GM23338 (cell line): ENCODE data around the gene DCUN1D4. TPM values are rescaled to one million over a fixed set of nuclear protein-coding genes. Genes with fewer than 3 reads are reported as not detected.

Experiments used
- ATAC-seq: fragments of 200-7000 bp; cut with Tn5 transposase; 3 replicates; pipeline ENCODE4 v1.9.1; 2020
- DNase-seq: peaks from one replicate; pipeline ENCODE4 v3.0.0-alpha.2; 2015; ENCODE audit warnings: low spot score
- H2AFZ ChIP-seq: fragments of 200-600 bp; sonication (generic); 2 replicates; pipeline ENCODE4 v1.8.0; 2016; ENCODE audit warnings: antibody characterized with exemption, mild to moderate bottlenecking, moderate library complexity
- H3F3A ChIP-seq: fragments of 200-600 bp; sonication (generic); replicated peaks from 2 replicates; pipeline ENCODE4 v1.8.0; 2017; ENCODE audit warnings: antibody characterized with exemption, mixed run types, low read depth
- H3K27ac ChIP-seq: fragments of 200-600 bp; sonication (generic); 2 replicates; pipeline ENCODE4 v1.6.1; 2016; ENCODE audit warnings: low read depth
- H3K27me3 ChIP-seq: fragments of 200-600 bp; sonication (generic); 2 replicates; pipeline ENCODE4 v1.8.0; 2016; ENCODE audit warnings: mild to moderate bottlenecking, mixed run types, moderate library complexity; ENCODE audit not compliant: insufficient read depth
- H3K36me3 ChIP-seq: fragments of 200-600 bp; sonication (generic); 2 replicates; pipeline ENCODE4 v1.8.0; 2016; ENCODE audit warnings: mild to moderate bottlenecking; ENCODE audit not compliant: insufficient read depth
- H3K4me1 ChIP-seq: fragments of 200-600 bp; sonication (generic); 2 replicates; pipeline ENCODE4 v1.8.0; 2016; ENCODE audit warnings: mild to moderate bottlenecking, moderate library complexity; ENCODE audit not compliant: insufficient read depth
- H3K4me2 ChIP-seq: fragments of 200-600 bp; sonication (generic); 2 replicates; pipeline ENCODE4 v1.7.1; 2017; ENCODE audit warnings: mixed run types
- H3K4me3 ChIP-seq: fragments of 200-600 bp; sonication (generic); 2 replicates; pipeline ENCODE4 v1.6.1; 2016; ENCODE audit warnings: mixed run types
- H3K79me2 ChIP-seq: fragments of 200-600 bp; sonication (generic); replicated peaks from 2 replicates; pipeline ENCODE4 v1.8.0; 2017; ENCODE audit warnings: mild to moderate bottlenecking; ENCODE audit not compliant: insufficient read depth
- H3K9me2 ChIP-seq: fragments of 200-600 bp; sonication (generic); 2 replicates; pipeline ENCODE4 v1.8.0; 2017; ENCODE audit not compliant: insufficient read depth
- H4K20me1 ChIP-seq: fragments of 200-600 bp; sonication (generic); replicated peaks from 2 replicates; pipeline ENCODE4 v1.8.0; 2017; ENCODE audit warnings: mild to moderate bottlenecking; ENCODE audit not compliant: insufficient read depth
- H3K27ac Mint-ChIP-seq: 2 replicates; pipeline ENCODE4 v1.8.0; 2020; ENCODE audit warnings: inconsistent platforms, mild to moderate bottlenecking, moderate library complexity, mixed read lengths
- H3K27me3 Mint-ChIP-seq: 3 replicates; pipeline ENCODE4 v1.8.0; 2022; ENCODE audit warnings: low read depth, mild to moderate bottlenecking, moderate library complexity, mixed read lengths, inconsistent platforms; ENCODE audit not compliant: insufficient read depth, poor library complexity
- H3K36me3 Mint-ChIP-seq: 3 replicates; pipeline ENCODE4 v1.8.0; 2021; ENCODE audit warnings: low read depth, mild to moderate bottlenecking, inconsistent platforms, moderate library complexity, mixed read lengths
- H3K4me1 Mint-ChIP-seq: 3 replicates; pipeline ENCODE4 v1.8.0; 2020; ENCODE audit warnings: mild to moderate bottlenecking, inconsistent platforms, mixed read lengths
- H3K4me3 Mint-ChIP-seq: 3 replicates; pipeline ENCODE4 v1.8.0; 2021; ENCODE audit warnings: moderate library complexity, mild to moderate bottlenecking, inconsistent platforms, mixed read lengths
- H3K9me3 Mint-ChIP-seq: 3 replicates; pipeline ENCODE4 v1.8.0; 2020; ENCODE audit warnings: moderate library complexity, mild to moderate bottlenecking, inconsistent platforms, mixed read lengths
- CREB1 ChIP-seq: fragments of 250-450 bp; sonication (Bioruptor Pico); IDR thresholded peaks from 2 replicates; pipeline ENCODE4 v1.5.0; 2020; ENCODE audit warnings: low read depth, mild to moderate bottlenecking, moderate library complexity
- EZH2 ChIP-seq: fragments of 200-600 bp; sonication (generic); IDR thresholded peaks from one replicate; pipeline ENCODE4 v1.8.0; 2017; ENCODE audit warnings: antibody characterized with exemption, mild to moderate bottlenecking, low read depth; ENCODE audit not compliant: unreplicated experiment
- EZH2phosphoT487 ChIP-seq: fragments of 200-600 bp; sonication (generic); IDR thresholded peaks from one replicate; pipeline ENCODE4 v1.8.1; 2018; ENCODE audit warnings: antibody characterized with exemption; ENCODE audit not compliant: unreplicated experiment
- NANOG ChIP-seq: IDR thresholded peaks from 2 replicates; pipeline ENCODE4 v1.6.1; 2016; ENCODE audit warnings: antibody characterized with exemption, borderline replicate concordance
- POLR2AphosphoS5 ChIP-seq: IDR thresholded peaks from 2 replicates; pipeline ENCODE4 v1.6.1; 2016; ENCODE audit warnings: antibody characterized with exemption, low read depth
- REST ChIP-seq: IDR thresholded peaks from one replicate; pipeline ENCODE4 v1.6.1; 2018; ENCODE audit warnings: antibody characterized with exemption; ENCODE audit not compliant: unreplicated experiment
- STAT1 ChIP-seq: IDR thresholded peaks from one replicate; pipeline ENCODE4 v1.6.1; 2016; ENCODE audit warnings: antibody characterized with exemption; ENCODE audit not compliant: unreplicated experiment
- ZNF114 ChIP-seq: fragments of 250-450 bp; sonication (Bioruptor Pico); IDR thresholded peaks from 2 replicates; pipeline ENCODE4 v1.5.0; 2020; ENCODE audit warnings: mild to moderate bottlenecking, moderate library complexity
- ZNF331 ChIP-seq: fragments of 250-450 bp; sonication (Bioruptor Pico); IDR thresholded peaks from 2 replicates; pipeline ENCODE4 v1.5.0; 2020; ENCODE audit warnings: low read depth, mild to moderate bottlenecking, moderate library complexity
- ZNF462 ChIP-seq: fragments of 250-450 bp; sonication (Bioruptor Pico); IDR thresholded peaks from 2 replicates; pipeline ENCODE4 v1.5.0; 2020; ENCODE audit warnings: mild to moderate bottlenecking, moderate library complexity
- polyA plus RNA-seq: library from polyadenylated mRNA; unstranded; fragments of >200 nt; fragmentation: Nextera tagmentation; extraction: Ambion mirVana; gene quantifications from 2 replicates; pipeline ENCODE4 v1.2.1, GENCODE V29; 2016
- total RNA-seq: library from RNA; depleted of rRNA; stranded (reverse); fragments of >200 nt; shearing (Covaris generic); gene quantifications from 2 replicates; pipeline ENCODE4 v1.2.3, GENCODE V29; 2014

Gene DCUN1D4
- total and polyA plus RNA-seq, 2 experiments from 2014 or later, result 26.1 to 54.8 TPM

- Mint-ChIP-seq H3K4me1 (peaks cover 88% of the 10 kb centered on the region), H3K9me3 (no peaks in the 10 kb centered on the region), H3K4me3 (no peak overlapping the region; the same call in 2 of the 3 replicates), H3K27ac (peak overlapping the region; percentile 28), H3K36me3 (no peaks in the 10 kb centered on the region; the same call in 2 of the 3 replicates), H3K27me3 (peaks cover 3% of the 10 kb centered on the region)
- Histone ChIP-seq H3K27ac (no peak overlapping the region), H3F3A (no peaks in the 10 kb centered on the region), H3K9me2 (no peaks in the 10 kb centered on the region), H4K20me1 (peaks cover 21% of the 10 kb centered on the region), H3K4me3 (no peak overlapping the region), H3K79me2 (peaks cover 100% of the 10 kb centered on the region), H3K4me1 (peaks cover 67% of the 10 kb centered on the region), H3K4me2 (peak overlapping the region; percentile 46; the same call in 1 of the 2 replicates), H2AFZ (no peak overlapping the region), H3K27me3 (no peaks in the 10 kb centered on the region), H3K36me3 (no peaks in the 10 kb centered on the region)
- ATAC-seq (no peak), DNase-seq (no peak)
- TF ChIP-seq ZNF331 (CRISPR knock-in tag) (no peak), ZNF114 (CRISPR knock-in tag) (no peak), STAT1 (no peak), NANOG (no peak)
Observed at GRCh38 chr4:51850294-51850693, 7.3 kb downstream of the DCUN1D4 start.

- Histone ChIP-seq H3K79me2 (peaks cover 100% of the 10 kb centered on the region), H3K9me2 (no peaks in the 10 kb centered on the region), H3K4me1 (peaks cover 69% of the 10 kb centered on the region), H2AFZ (no peak overlapping the region), H3K4me3 (no peak overlapping the region), H3K4me2 (0 out of 2 replicates have a peak overlapping the region, but pooled peaks have one; percentile 46), H3F3A (no peaks in the 10 kb centered on the region), H3K36me3 (no peaks in the 10 kb centered on the region), H3K27me3 (no peaks in the 10 kb centered on the region), H4K20me1 (peaks cover 21% of the 10 kb centered on the region), H3K27ac (no peak overlapping the region)
- Mint-ChIP-seq H3K27me3 (peaks cover 3% of the 10 kb centered on the region), H3K27ac (peak overlapping the region; percentile 42), H3K36me3 (no peaks in the 10 kb centered on the region; the same call in 2 of the 3 replicates), H3K4me1 (peaks cover 87% of the 10 kb centered on the region), H3K4me3 (no peak overlapping the region), H3K9me3 (no peaks in the 10 kb centered on the region)
- ATAC-seq (peak; percentile 18; the same call in 2 of the 3 replicates), DNase-seq (no peak)
- no peak for TF ChIP-seq ZNF114 (CRISPR knock-in tag)
- TF ChIP-seq CREB1, result no peak
- TF ChIP-seq EZH2, result no peak
- no peak for TF ChIP-seq EZH2phosphoT487
- TF ChIP-seq POLR2AphosphoS5, result no peak
- TF ChIP-seq NANOG, result no peak
- no peak for TF ChIP-seq REST
- TF ChIP-seq ZNF462 (CRISPR knock-in tag), result no peak
- TF ChIP-seq ZNF331 (CRISPR knock-in tag), result no peak
Observed at GRCh38 chr4:51851090-51851936, 8.4 kb downstream of the DCUN1D4 start.
